HG03280 (cell line): Measurements from ENCODE around the gene SALL1.

ENCODE experiments used
- ATAC-seq: cut with Tn5 transposase; IDR thresholded peaks from one replicate; pipeline ENCODE4 v1.9.1; 2021; ENCODE audit warnings: mild to moderate bottlenecking, moderate library complexity; ENCODE audit not compliant: unreplicated experiment

SALL1 gene

GRCh38 chr16:51157698-51158097 is 6.6 kb upstream of the SALL1 start:
- ATAC-seq: no peak

GRCh38 chr16:51156807-51157200 is 5.7 kb upstream of the SALL1 start:
- ATAC-seq: no peak

DNA sequence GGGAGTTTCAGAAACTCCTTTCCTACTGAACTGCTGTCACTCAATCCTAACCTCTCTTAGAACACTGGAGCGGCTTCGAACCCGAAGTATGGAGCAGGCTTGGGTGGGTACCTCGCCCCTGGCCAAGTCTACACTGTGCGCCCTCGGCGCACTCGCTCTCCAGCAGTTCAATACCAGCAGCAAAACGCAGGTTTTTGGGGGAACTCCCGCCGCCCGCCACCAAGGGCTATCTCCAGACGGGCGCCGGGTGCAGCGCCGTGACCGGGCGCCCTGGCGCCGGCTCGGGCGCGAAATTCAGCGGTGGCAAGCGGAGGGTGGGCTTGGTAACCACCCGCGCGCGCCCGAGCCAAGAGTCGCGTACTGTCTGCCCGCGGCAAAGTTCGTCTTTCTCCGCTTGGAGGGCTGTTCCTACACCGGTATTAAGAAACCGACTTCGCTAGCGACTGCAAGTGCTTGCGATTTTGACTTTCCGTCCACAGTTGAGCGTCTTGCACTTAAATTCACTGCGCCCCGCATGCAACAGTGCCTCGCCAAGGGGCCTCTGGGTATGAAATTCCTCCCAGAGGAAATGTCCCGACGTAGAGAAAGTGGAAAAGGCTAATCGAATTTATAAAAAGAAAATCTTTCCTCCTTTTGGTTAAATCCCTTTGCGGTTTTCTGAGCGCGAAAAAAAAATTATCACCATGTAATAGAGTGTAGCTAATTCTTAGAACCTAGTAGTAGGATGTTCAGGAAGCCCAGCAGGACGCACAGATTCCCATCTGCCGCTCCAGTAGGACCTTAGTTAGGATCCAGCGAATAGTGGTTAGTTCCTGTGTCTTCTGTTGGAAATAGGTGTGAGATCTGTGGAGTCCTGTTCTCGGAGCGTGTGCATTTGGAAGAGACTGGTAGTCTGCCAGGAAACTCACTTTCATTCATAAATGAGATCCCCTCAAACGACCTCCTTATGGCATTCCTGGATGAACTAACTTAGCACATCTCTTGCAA is 5.0 kb upstream of the SALL1 start:
- ATAC-seq: no peak

DNA sequence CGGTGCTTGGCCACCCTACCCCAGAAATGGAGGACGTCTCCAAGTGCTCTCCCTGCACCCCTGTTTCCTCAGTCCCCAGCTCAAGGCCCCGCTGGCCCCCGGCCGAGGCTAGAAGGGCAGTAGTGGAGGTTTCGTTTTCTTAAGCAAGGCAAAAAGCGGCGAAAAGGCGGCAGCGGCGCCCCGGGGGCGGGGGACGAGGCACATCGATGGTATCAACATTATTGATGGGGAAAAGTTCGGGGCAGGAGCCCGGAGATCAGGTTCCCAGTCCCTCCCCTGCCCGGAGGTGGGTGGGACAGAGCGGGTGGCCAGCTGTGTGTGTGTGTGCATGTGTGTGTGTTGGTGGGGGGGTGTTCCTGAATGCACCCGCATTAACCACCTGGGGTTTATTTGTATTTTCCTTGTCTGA is 4.1 kb upstream of the SALL1 start:
- no peak for ATAC-seq

DNA sequence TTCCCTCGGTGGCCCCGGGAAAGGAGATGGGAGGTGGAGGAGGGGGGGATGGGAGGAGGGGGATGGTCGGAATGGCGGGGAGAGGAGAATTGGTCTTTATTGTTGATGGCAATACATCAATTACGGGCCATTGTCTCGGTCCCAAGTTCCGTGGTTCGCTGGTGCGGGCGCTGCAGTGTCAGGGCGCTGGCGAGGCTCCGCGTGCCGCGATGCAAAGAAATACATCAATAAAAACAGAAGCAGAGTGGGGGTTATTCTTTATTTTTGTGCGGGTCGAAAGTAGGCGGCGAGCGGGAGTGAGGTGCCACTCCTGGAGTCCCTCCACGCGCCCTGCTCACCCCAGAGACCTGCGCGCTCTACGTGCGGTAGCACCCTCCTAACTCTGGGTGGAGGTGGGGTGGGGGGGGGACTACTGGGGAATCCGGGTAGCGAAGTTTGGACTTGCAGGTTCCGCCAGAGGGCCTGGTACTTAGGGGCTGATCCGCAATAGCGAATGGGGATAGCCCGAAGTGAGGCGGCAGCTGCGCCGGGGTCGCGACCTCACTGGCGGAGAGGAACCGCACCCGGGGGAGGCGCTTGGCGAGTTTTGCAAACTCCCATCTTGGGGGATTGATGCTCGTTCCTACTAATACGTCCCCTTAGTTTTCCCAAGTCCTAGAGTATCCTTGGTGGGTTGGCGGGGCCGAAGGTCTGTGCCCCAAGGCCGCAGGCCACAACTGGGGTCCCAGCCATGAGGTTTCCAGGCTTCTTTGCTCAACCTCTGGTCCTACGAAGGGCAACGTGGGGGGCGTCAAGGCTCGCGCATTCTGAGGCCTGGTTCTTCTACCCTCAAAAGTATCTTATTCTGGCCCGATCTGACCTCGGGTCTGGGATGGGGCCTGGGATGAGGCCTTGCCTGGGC is 3.5 kb upstream of the SALL1 start:
- no peak for ATAC-seq

DNA sequence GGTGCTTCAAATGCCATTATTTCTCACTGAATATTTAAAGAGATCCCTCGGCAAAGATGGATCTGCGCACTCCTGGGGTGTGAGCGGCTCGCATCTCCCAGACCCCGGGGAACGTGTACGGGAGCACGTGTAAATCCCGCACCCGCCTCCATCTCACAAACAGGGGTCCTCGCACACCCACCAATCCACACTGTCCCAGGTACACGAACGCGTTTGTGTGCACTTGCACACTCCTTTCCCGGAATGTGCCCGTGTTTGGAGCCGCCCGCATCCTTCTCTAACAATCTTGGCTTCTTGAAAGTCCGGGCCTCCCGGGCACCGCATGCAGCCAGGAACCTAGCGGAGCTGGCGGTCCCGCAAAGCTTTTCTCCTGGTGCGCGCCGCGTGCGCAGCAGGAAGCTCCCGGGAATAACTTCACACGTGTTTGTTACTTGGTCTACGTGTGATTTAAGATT is 2.5 kb upstream of the SALL1 start:
- ATAC-seq: no peak

DNA sequence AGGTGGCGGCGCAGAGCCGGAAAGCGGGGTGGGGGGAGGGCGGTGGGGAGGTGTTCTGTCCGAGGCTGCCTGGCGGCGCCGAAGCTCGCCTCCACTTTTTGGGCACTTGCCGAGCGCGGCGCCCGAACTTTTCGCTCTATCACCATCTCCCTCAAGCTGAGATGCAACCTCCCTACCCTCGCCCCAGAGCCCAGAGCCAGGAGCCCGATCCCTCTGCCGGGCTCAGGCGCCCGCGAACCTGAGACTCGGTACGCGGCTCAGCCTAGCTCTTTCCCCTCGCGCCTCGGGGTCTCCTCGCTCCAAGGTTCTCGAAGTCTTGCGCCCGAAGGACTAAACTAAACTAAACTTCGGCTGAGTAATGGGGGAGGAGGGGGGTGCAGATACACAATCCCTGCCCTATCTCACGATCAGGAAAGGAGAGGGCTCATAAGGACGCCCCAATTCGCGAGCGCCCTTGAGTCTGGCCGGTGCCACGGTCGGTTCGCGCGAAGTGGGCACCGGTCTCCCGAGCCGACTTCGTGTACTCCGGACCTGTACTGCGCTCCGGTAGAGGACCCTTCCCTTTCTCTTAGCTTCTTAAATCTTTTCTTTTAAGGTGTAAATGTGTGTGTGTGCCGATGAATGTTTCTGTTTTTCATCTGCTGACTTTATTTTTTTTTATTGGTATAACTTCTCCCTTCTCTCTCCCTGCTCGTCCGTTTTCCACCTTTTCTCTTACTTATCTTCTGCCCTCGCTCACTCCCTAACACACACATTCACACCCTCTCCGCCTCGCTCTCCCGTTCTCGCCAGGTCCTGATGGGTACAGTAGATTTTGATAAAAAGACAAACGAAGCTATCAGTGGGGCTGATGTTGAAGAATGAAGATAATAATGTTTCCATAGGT is 1.9 kb upstream of the SALL1 start:
- ATAC-seq: no peak

- ATAC-seq: no peak
Measured at GRCh38 chr16:51151961-51152663, 1.0 kb upstream of the SALL1 start.

GRCh38 chr16:51151435-51151960 is 428 bp upstream of the SALL1 start:
- no peak for ATAC-seq

DNA sequence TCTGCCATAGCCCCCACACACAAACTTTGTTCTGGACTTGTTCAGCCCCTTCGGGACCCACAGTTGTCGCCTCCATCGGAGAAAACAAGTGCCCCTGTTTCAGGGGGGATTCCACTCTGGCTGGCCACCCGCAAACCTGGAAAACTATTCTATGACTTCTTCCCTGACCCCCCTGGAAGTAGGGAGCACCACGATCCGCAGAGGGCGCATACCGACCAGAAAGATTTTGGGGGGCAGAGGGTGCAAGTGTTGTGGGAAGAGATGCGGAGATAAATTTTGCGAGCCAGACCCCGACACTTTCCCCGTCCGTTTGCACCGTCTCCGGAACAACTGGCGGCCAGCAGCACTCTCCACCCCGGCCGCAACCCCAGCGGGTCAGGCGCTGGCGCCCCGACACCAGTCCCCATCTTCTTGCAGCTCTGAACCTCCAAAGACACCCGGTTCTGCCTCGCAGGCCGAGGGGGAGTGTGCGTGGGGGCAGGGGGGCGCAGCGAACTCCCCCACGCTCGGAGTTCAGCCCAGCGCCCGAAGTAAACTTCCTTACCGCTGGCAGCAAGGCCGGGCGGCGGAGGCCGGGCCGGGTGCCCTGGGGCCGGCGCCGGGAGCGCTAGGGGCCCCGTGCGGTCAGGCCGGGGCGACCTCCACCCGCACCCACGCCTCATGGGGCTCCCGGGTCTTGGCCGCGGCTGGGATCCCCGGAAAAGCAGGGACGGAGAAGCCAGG is 744 bp downstream of the SALL1 start:
- no peak for ATAC-seq

- no peak for ATAC-seq
Measured at GRCh38 chr16:51149721-51150164, 1.3 kb downstream of the SALL1 start.

DNA sequence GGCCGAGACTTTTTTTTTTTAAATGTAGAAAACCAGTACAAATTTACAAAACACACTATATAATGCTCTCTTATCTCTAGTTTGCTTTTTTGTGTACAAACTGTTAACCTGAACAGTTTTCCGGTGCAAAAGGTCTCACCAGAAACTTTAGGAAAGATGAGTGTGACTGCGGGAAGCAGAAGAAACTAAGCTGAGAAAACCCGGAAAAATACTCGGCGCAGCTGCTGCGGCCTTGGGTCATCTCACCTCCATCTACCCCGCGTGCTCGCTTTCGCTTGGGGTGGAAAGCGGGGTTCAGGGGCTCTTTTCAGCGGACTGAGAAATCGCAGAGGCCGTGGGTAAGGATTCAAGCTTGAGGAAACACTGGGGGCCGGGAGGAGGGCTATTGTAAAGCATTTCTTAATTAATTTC is 1.8 kb downstream of the SALL1 start:
- ATAC-seq: no peak

GRCh38 chr16:51148678-51149228 is 2.3 kb downstream of the SALL1 start:
- no peak for ATAC-seq

DNA sequence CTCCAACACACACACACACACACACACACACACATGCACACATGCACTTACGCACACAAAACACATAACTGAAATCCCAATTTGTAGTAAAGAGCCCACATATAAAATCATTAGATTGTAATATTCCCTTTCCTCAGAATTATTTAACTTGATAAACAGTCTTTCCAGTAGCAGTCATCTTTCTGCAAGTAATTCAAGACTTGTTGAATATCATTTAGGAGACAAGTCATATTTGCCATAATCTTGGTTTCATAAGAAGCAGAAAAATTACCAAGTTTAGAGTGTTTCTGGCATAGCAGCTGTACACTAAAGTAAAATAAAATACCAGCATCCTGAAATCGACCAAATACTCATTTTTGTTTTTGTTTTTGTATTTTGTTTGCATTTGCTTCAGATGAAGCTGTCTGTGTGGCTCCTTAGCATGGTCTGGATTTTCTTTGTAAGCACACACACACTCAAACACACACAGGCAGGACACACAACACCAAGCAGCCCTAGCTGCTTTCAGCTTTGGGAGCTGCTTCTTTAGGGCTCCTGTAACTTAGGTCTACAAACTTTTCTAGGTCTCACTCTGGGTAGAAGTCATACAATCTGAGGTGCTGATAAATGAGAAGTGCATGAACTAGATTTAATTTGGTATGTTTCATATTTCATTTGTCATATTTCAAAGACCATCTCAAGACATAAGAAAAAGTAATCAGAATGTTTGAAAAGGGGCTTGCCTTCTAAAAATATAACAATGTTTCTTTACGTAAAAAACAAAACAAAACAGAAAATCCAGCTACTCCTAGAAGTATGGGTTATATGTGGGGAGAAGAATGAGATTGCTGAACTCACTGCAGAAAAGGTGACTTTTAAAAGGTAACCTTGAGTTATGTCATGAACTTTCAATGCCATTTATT is 3.0 kb downstream of the SALL1 start:
- no peak for ATAC-seq

GRCh38 chr16:51146256-51146924 is 4.7 kb downstream of the SALL1 start:
- no peak for ATAC-seq

- ATAC-seq: no peak
Measured at GRCh38 chr16:51144203-51144602, 6.9 kb downstream of the SALL1 start.
